Parathyroid adenoma (tissue), 2 donors: ENCODE measurements around the gene N4BP2.
A peak's percentile ranks its signal among the peaks of the same experiment; 100 is the strongest.

ENCODE experiments used
- H2AFZ ChIP-seq: fragments of 300-600 bp; sonication (generic); one replicate; pipeline ENCODE4 v1.7.0; 2017; ENCODE audit warnings: antibody characterized with exemption, mild to moderate bottlenecking
- H3K27ac ChIP-seq: fragments of 300-600 bp; sonication (generic); one replicate; pipeline ENCODE4 v1.7.0; 2017
- H3K27me3 ChIP-seq: fragments of 300-600 bp; sonication (generic); one replicate; pipeline ENCODE4 v1.7.0; 2017; ENCODE audit warnings: low read length; ENCODE audit not compliant: control insufficient read depth, insufficient read depth
- H3K36me3 ChIP-seq: fragments of 300-600 bp; sonication (generic); one replicate; pipeline ENCODE4 v1.7.0; 2017; ENCODE audit warnings: low read length; ENCODE audit not compliant: control insufficient read depth, insufficient read depth
- H3K4me1 ChIP-seq: fragments of 300-600 bp; sonication (generic); one replicate; pipeline ENCODE4 v1.7.0; 2017; ENCODE audit warnings: control low read depth
- H3K4me2 ChIP-seq: fragments of 300-600 bp; sonication (generic); one replicate; pipeline ENCODE4 v1.7.0; 2017; ENCODE audit warnings: low read length
- H3K4me3 ChIP-seq: fragments of 300-600 bp; sonication (generic); one replicate; pipeline ENCODE4 v1.7.0; 2017; ENCODE audit warnings: low read depth, low read length
- H3K79me2 ChIP-seq: fragments of 300-600 bp; sonication (generic); one replicate; pipeline ENCODE4 v1.7.0; 2017; ENCODE audit warnings: control low read depth
- H3K9ac ChIP-seq: fragments of 300-600 bp; sonication (generic); one replicate; pipeline ENCODE4 v1.7.0; 2017; ENCODE audit warnings: mild to moderate bottlenecking
- H3K9me3 ChIP-seq: fragments of 300-600 bp; sonication (generic); one replicate; pipeline ENCODE4 v1.7.0; 2017; ENCODE audit warnings: low read length; ENCODE audit not compliant: control insufficient read depth
- TF ChIP-seq, protein P1 (sequence below): fragments of 300-600 bp; sonication (generic); IDR thresholded peaks from one replicate; pipeline ENCODE4 v1.7.0; 2017; ENCODE audit warnings: antibody characterized with exemption, mild to moderate bottlenecking
- donor health status: primary hyperparathyroidism.

The N4BP2 gene

DNA sequence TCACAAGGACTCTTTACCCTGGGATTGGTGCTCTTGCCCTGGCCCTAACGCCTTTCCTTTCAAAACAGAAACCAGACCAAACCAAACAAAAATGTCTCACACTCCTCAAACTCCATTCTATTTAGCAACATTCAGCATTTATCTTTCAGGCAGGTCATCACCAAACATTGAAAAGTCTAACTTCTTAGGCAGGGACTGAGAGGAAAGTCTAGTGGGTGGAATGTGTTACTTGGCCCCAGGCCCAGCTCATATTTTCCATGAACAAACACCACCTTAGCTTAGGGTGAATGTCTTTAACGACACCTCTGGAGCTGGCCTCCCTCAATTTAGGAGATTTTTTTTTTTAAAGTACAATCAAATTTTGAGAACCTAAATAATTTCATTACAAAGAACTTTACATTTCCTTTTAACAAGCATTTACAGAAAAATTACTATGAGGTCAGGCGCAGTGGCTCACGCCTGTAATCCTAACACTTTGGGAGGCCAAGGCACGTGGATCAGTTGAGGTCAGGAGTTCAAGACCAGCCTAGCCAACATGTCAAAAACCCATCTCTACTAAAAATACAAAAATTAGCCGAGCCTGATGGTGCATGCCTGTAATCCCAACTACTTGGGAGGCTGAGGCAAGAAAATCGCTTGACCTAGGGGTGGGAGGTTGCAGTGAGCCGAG, 10.2 kb upstream of the N4BP2 start:
- Histone ChIP-seq H3K27me3 (no peaks in the 10 kb centered on the region), H3K9me3 (no peaks in the 10 kb centered on the region), H3K4me1 (no peaks in the 10 kb centered on the region), H3K4me2 (peak overlapping the region; percentile 2), H2AFZ (peak overlapping the region; percentile 53), H3K36me3 (no peaks in the 10 kb centered on the region), H3K79me2 (no peaks in the 10 kb centered on the region), H3K9ac (no peak overlapping the region), H3K27ac (no peak overlapping the region), H3K4me3 (no peak overlapping the region)
- TF ChIP-seq, protein P1, sequence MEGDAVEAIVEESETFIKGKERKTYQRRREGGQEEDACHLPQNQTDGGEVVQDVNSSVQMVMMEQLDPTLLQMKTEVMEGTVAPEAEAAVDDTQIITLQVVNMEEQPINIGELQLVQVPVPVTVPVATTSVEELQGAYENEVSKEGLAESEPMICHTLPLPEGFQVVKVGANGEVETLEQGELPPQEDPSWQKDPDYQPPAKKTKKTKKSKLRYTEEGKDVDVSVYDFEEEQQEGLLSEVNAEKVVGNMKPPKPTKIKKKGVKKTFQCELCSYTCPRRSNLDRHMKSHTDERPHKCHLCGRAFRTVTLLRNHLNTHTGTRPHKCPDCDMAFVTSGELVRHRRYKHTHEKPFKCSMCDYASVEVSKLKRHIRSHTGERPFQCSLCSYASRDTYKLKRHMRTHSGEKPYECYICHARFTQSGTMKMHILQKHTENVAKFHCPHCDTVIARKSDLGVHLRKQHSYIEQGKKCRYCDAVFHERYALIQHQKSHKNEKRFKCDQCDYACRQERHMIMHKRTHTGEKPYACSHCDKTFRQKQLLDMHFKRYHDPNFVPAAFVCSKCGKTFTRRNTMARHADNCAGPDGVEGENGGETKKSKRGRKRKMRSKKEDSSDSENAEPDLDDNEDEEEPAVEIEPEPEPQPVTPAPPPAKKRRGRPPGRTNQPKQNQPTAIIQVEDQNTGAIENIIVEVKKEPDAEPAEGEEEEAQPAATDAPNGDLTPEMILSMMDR = no peak

GRCh38 chr4:40053161-40053560, 3.5 kb upstream of the N4BP2 start:
- Histone ChIP-seq H3K36me3 (no peaks in the 10 kb centered on the region), H3K9ac (no peak overlapping the region), H3K9me3 (no peaks in the 10 kb centered on the region), H3K4me3 (no peak overlapping the region), H3K27ac (no peak overlapping the region), H3K4me2 (no peak overlapping the region), H2AFZ (no peak overlapping the region), H3K27me3 (no peaks in the 10 kb centered on the region), H3K4me1 (no peaks in the 10 kb centered on the region), H3K79me2 (no peaks in the 10 kb centered on the region)
- TF ChIP-seq, protein P1 = no peak

- H3K79me2 ChIP-seq = no peaks in the 10 kb centered on the region
- no peaks in the 10 kb centered on the region for H3K9me3 ChIP-seq
- H3K9ac ChIP-seq = peak overlapping the region; percentile 92
- H3K4me1 ChIP-seq = no peaks in the 10 kb centered on the region
- H2AFZ ChIP-seq = peak overlapping the region; percentile 92
- TF ChIP-seq, protein P1 = no peak
- H3K36me3 ChIP-seq = no peaks in the 10 kb centered on the region
- H3K27ac ChIP-seq = peak overlapping the region; percentile 96
- H3K27me3 ChIP-seq = no peaks in the 10 kb centered on the region
- peak overlapping the region; percentile 96 for H3K4me3 ChIP-seq
- peak overlapping the region; percentile 100 for H3K4me2 ChIP-seq
Observed at GRCh38 chr4:40055511-40055862, 1.2 kb upstream of the N4BP2 start.

DNA sequence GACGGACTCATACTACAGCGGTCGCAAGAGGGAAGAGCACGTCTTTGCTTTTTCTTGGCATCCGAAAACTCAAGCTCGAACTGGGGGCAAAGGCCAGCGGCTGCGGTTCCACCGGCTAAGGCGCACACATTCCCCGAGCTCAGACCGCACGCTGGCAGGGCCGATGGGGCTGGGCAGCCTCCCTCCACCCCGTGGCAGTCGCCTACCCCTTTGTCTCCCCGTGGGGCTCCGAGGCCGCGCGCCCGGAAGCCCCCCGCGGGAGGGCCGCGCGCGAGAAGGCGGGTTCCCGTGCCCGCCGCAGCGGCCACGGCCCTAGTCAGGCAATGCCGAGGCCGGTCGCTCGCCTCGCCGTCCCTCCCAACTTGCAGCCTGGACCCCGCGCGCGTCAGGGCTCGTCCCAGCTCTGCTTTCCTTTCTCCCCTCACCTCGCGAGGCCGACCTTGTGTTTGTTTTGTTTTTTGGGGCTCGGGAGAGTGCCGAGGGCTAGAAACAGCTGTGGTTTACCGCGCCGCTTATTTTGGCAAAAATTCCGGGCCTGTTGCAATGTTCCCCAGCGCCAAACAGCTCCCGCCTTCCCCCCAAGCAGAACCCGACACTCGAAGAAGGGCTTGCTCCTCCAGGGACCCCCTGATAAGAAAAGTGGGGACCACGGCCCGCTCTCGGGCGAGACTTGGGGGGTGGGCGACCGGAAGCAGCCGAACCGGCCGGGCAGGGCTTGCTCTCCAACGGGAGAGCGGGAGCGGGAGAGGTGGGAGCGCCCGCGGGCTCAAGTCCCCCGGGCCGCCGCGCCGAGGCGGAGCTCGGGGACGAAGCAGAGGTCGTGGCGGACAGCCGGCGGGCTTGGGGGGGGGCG, 561 bp upstream of the N4BP2 start:
- Histone ChIP-seq H3K36me3 (no peaks in the 10 kb centered on the region), H2AFZ (peak overlapping the region; percentile 92), H3K4me2 (peak overlapping the region; percentile 100), H3K79me2 (no peaks in the 10 kb centered on the region), H3K9me3 (no peaks in the 10 kb centered on the region), H3K4me3 (peak overlapping the region; percentile 96), H3K27ac (peak overlapping the region; percentile 96), H3K9ac (peak overlapping the region; percentile 92), H3K27me3 (no peaks in the 10 kb centered on the region), H3K4me1 (no peaks in the 10 kb centered on the region)
- TF ChIP-seq, protein P1 = no peak
